GM21390 (cell line): ENCODE results near the gene GOSR2.

ENCODE experiments used
- ATAC-seq: cut with Tn5 transposase; IDR thresholded peaks from one replicate; pipeline ENCODE4 v1.9.1; 2021; ENCODE audit not compliant: unreplicated experiment

Gene GOSR2

DNA sequence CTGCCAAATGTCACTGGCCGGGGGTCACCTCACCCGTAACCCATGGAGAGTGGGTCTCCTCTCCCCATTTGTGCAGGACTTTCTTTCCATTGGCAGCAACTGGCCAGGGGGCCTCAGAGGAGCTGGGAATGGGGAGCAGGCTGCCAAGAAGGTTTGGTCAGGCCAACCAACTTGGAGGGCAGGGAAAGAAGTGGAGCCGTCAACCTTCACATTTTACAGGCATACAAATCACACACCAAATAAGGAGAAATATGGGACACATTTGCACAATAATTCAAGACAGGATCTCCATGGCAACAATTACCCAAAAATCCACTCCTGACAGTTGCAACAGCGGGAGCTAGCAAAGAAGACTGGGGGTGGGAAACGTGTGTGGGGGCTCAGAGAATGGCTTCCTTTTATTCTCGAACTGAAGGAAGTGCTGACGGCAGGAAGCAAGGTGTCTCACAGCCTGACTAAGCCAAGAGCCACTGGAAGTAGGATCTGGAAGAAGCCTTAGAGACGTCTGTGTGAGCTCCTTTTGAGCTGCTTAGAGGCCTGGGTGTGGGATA lies 35.2 kb downstream of the GOSR2 start:
- no peak for ATAC-seq

DNA sequence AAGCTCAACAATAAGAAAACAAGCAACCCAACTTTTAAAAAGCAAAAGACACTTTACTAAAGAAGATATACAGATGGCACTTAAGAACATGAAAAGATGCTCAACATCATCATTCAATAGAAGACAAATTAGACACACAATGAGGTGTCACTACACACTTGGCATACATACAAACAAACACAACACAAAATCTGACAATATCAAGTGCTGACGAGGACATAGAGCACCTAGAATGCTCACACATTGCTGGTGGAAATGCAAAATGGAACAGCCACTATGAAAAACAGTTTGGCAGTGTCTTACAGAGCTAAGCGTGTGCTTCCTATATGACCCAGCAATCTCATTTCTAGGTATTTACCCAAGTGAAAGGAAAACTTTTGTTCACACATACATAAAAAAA lies 37.2 kb downstream of the GOSR2 start:
- no peak for ATAC-seq

DNA sequence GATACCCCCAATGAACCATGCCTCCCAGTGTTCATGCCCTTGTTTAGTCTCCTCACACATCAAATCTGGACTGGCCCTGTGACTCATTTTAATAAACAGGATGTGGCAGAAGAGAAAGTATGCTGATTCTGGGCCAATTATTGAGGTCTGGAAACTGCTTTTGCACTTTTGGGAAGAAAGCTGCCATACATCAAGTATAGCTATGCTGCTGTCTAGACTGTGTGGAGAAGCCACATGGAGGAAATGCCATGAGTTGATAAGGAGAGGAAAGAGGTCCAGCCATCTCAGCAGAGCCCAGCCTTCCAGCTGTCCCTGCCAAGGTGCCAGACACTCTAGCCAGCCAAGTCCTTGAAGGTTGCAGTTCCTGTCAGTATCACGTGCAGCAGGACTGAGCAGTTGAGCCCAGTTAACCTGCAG lies 39.4 kb downstream of the GOSR2 start:
- no peak for ATAC-seq

DNA sequence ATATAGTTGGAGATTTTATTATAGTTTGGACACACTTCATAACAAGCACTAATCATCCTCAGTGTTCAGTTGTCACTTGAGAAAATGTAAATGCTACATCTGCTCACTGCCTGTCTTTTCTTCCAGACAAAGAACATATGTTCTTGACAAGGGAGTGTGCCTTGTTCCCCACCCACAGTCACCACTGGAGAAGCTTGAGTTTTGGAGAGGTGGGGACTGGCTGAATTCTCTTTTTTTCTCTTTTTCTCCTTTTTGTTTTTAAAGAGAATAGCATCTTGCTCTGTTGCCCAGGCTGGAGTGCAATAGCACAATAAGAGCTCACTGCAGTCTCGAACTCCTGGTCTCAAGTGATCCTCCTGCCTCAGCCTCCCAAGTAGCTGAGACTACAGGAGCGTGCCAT lies 40.6 kb downstream of the GOSR2 start:
- ATAC-seq, result no peak

DNA sequence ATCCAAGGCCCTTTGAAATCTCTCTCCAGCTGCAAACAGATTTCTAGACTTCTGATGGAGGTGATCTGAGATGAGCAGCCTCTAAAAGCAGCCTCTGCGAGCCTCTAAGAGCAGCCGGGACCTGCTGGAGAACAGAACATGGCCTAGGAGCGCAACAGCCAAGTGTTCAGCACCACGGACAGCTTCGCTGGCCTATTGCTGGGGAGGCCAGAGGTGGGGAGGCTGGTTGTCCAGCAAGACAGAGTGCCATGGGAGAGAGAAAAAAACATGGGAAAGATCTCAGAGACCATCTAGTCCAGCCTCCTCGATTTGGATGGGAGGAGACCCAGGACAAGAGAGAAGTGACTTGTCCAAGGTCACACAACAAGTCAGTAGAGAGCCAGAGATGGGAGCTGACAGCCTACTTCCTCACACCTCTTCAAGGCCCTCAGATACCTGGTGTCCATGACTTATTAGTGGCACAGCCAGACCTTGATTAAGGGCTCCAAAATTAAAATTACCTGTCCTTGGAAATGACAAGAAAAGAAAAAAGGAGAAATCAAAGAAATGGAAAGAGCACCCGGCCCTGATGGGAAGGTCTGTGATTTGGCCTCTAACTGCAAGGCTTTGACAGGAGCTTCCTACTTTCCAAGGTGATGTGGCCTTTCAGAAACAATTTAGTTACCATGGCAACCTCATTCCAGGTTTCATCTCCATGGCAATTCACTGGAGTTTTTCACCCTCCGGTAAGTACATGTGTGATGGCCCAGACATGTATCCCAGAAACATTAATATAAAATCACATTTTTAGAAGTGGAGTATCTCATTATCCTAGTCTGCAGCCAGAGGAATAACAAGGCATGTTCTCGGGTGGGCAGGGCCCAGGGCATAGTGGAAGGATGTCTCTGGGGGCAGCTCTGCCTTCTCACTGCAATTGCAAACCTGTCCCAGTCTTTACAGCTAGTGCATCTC lies 41.6 kb downstream of the GOSR2 start:
- ATAC-seq, result no peak

DNA sequence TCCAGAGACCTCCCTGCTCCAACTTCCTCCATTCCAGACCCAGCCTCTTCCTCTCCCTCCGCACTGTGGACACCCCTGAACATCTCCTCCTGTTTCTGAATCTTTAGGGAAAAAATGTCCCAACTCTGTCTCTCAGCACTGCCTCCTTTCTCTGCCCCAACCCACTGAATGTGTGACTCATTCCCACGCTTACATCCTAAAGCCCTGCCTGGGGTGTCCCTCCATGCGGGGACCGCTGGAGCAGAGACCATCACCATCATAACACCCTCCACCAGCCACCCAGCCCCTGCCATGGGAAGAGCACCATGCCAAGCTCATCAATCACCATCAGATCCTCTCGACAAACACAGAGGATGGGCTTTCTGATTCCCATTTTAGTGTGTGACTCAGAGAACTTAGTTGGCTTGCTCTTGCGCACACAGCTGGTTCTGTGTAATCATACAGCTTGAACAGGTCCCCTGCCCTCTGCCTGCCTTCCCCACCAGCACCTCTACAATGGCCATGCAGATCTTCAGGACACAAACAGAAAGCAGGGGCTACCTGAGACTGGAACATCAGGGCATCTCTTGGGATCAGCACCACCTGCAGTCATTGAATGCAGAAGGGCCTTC lies 45.4 kb downstream of the GOSR2 start:
- ATAC-seq, result no peak

DNA sequence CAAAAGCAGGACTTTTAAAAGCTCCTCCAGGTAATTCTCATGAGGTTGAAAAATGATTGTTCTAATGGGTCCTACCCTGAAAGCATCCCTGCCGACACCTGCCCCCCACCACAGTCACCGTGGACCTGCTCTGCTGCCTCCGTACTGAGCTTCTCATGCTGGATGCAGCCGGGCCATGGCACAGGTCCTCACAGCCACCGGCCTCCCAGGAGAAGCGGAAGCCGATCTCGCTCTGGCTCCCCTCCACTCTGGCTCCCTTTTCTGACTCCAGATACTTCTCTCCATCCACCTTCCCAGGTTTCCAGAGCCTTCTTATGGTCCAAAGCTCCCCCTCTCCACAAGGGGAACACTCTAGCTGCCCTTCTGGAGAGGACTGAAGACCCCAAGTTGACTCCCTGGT lies 45.9 kb downstream of the GOSR2 start:
- ATAC-seq, result no peak

DNA sequence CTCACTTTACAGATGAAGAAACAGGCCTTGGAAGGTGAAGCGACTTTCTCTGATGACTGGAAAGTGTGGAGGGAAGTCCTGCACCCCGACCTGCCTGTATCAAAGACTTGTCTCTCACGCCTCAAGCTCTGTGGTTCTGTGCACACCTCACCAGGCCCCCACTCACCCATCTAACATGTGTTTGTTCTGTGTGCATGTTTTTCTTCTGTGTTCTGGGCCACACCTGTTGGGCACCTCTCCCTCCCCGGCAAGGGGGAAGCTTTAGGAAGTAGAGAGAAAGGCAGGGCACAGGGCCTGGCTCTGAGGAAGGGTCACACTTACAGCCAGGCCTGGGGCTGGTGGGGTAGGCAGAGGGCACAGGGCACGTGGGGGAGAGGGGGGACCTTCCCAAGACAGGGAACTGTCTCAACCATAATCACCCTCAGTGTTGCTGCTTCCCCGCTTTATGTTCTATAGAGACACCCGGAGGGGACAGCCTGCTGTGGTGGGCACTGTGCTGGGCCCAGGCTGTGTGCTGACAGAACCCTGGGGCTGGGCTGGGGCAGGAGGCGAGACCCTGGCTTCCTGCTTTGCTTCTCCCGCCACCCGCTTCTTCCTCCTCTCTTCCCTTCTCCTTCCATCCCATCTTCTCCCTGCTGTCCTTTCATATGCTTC lies 48.8 kb downstream of the GOSR2 start:
- ATAC-seq, result no peak

DNA sequence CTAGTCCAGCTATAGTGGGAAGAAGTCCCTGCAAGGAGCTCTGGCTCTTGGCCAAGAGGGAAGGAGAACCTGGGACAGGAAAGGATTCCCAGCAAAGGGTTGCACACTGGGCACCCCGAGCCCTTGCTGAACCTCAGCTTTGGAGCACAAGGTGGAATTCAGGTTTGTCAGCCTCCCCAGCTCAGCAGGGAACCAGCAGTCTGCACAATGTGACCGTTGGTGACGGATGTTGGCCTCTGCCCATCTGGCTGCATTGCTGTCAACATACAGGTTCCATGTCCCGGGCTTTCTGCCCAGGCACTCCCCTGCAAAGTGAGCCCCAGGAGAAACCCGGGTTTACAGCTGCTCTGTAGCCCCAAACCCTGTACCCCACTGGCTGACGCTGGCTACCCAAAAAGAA lies 49.4 kb downstream of the GOSR2 start:
- ATAC-seq, result no peak

DNA sequence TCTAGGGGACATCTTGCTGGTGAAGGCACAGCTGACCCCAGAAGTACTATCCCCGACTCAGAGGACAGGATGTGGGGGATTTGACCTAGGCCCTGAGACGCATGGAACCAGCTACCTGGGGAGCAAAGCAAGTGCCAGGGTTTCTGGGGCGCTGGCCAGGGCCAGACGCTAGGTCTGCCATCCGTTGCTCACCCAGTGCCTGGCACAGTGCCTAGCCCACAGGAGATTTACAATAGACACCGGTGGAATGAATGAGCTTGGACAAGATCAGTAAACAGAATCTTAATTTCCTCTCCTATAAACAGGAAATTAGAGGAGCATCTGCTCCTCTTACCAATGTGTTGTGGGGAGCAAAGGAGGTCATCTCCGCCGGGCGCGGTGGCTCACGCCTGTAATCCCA lies 51.1 kb downstream of the GOSR2 start:
- no peak for ATAC-seq

DNA sequence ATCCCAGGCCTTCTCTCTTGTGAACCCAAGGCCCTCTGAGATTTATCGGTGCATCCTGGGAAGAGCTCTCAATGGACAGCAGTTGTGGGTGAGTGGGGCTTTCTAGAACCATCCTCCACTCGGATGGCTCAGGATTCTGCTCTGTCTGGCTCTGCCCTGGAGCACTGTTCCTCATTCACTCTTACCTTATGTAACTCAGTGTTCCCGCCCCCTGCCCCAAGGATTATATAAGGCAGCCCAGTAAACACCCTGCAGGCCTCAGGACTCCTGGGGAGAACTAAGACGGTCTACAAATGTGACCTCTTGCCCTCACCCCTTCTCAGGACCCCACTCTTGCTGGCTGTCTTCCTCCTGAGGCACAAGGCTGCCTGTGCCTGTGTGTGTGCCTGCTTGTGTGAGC lies 52.3 kb downstream of the GOSR2 start:
- ATAC-seq, result no peak

DNA sequence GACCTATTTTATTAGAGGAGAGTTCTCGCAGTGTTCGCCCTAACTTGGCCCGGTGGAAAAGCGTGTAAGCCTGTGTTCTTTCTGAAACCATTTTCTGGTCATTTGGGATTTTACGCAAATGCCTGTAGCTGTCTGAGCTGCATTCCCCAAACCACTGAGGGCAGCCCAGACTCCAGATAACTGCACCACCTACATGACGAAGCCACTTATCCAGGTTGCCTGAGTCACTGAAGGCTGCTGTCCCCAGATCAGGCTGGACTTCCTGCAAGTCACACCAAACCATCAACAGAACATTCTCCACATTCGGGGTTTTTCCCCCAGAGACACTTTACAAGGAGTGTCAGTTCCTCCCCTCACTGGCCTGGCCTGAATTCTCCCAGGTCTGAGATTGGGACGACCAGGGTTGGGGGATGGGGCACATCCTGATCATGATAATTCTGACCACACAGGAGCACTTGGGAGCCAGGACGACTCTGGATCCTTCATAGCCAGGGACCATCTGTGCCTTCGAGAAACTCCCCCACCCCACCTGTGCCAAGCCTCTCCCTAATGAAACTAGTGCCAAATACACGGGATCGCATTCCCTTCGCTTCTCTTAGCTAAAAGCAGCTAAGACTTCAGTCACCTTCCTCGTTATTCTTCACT lies 53.8 kb downstream of the GOSR2 start:
- ATAC-seq, result no peak

DNA sequence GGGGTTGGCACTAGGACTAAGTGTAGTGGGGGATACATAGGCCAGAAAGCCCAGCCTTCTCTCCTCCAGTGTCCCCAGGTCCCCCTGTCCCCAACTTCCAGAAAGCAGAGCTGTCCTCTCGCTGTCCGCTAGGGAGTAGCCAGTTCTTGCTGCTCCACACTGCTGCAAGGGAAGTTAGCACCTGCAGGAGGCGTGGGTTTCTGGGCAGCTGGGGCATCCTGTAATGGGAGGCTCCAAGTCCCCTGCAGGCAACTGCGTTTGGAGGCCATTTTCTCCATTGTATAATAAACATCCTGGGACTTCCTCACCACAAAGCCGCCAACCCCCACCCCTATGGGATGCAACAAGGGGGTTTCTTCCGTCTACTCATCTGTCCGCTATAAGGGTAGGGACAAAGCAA lies 54.4 kb downstream of the GOSR2 start:
- no peak for ATAC-seq

DNA sequence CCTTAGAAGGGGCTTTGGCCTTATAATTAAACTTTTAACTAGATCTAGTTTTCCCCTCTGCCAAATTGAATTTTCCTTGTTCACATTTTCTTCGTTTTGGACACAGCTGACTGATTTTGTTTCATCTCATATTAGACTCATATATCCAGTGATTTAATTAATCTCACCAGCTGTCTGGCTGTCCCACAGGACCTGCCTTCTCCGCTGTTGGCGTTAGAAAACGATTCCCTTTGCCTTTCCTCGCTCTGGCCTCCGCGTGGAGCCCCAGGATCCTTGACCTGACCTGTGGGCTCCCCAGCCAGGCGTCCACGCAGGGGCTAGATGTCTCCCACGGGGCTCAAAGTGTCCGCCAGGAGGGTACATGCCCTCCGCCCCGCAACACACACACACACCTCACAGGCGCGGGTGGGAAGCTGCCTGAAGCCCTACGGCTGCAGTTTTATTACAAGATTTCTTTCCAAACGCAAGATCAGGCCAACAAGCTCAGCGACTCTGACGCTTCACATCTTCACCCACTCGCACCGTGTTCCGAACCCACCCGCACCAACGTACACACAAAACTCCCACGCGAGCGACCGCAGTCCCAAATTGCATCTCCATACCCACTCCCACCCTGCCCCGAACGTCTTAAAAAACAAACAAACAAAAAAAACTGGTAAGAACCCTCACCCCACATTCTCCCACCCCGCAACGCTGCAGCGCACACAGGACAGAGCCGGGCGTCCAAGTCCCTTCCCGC lies 55.0 kb downstream of the GOSR2 start:
- no peak for ATAC-seq

DNA sequence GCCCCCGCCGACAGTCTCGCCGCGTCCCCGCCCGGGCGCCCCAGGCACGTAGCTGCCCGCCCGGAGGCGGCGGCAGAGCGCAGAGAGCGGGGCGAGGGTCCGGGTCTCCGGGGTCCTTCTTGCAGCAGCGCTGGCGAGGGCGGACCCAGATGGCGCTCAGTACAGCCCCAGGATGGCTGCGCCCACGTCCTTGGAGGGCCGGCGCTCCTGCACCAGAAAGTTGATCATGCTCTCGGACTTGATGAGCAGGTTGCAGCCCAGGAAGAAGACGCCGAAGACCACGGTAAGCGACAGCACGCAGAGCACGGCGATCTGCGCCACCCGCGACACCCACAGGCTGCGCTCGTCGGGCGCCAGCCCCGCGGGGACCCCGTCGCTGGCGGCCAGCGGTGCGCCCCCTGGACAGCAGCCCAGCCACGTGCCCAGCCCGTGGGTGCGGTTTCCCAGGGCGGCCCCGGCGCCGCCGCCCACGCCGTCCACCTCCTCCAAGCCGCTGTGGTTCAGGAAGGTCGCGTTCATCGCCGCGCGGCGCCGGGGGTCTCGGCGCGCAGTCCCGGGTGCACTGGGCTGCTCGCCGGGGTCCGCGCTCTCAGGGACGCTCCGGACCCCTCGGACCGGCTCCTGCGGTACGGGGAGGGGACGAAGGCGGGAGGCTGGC lies 55.7 kb downstream of the GOSR2 start:
- ATAC-seq, result no peak

DNA sequence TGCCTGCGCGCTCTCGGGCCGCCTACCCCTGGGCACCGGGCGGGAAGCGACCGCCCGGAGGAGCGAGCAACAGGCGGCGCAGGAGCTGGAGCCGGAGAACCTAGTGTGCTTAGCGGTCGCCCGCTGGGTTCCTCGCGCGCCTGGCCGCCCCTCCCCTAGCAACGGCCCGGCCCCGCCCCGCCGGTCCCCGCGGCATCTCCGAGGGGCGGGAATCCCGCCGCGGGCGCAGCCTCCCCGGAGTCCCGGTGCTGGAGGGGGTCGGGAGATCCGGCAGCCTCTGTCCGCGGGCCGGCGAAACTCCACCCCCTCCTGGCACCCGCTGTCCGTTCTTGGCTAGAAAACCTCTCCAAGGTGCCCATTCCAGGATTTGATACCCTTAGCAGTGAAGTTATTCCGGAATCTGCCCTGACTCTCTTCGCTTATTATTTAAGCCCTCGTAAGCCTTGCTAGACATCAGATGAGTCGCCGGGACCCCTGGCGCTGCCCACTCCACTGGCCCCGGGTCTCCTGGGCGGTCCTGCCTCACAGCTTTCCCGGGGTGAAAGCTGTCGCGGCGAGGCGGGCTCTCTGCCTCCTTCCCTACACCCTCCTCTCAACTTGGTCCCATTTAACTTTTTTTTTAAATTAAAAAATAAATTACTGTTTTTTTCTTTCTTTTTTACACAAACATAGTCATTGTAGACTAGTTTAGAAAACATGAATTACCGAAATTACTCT lies 56.3 kb downstream of the GOSR2 start, which contains the start of gene RPRML:
RPRML (minus strand) TSS at position 107 of the 717 bp plus-strand sequence. CDS start 246 bp downstream, outside the sequence.
- no peak for ATAC-seq

DNA sequence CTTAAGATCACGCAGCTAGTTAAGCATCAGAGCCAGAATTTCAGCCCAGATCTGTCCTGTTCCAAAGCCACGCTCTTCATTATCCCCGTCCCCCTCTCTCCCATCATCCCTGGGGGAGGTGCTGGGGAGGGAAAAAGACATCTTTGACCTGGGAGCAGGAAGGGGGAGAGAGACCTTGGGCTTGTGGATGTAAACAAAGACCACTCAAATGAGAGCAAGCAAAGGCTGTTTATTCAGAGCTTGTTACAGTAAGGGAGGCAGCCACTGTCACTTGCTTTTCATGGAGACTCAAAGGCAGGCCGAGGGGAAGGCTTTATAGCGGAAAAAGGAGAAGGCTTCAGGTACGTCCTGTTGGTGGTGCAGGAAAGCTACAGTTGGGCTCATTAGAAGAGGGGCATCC lies 59.6 kb downstream of the GOSR2 start:
- ATAC-seq, result no peak

DNA sequence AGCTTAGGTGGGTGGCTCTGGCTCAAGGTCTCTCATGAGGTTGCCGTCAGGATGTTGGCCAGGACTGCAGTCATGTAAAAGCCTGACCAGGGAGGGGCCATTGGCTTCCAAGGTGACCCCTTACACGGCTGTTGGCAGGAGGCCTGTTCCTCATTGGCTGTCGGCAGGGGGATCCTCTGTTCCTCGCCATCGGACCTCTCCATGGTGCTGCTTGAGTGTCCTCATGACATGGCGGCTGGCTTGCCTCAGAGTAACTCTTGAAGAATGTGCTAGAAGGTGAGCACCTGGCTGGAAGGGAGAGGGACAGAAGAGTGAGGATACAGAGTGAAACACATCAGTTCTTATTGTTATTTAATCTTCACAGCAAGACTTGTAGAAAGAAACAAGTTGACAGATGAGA lies 60.8 kb downstream of the GOSR2 start:
- ATAC-seq, result no peak

DNA sequence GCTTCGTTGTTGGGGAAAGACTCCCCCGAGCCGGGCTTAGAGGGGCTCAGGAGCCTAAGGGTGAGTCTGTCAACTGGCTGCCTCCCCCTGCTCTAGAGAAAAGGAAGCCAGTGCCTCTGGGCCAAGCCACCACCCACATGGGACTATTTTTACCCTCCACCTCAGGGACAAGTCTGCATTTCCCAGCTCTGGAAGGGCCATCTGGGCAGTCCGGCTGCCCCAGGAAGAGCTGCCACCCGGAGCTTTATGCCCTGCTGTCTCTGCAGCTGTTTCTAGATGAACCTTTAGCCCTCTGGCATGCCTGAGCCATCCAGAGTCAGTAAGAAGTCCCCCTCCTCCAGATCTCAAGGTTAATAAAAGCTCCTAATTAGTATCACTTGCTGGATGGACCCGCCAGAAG lies 61.4 kb downstream of the GOSR2 start:
- ATAC-seq, result no peak
